Gastrocnemius medialis (tissue), 4 donors: Measurements from ENCODE around the gene BDKRB2.

Experiments
- POLR2A ChIP-seq, 2 donors: fragments of 450-650 bp; IDR thresholded peaks; one replicate each; pipeline ENCODE4 v1.6.1; 2017; ENCODE audit warnings: antibody characterized with exemption in 2 of 2, mild to moderate bottlenecking in 2 of 2, moderate library complexity in 2 of 2
- TF ChIP-seq, protein P1 (sequence below), 5 experiments: fragments of 450-650 bp in 3 of 5; fragments of 200-600 bp in 2 of 5; sonication (generic) in 2 of 5; IDR thresholded peaks in 4 of 5; conservative IDR thresholded peaks in 1 of 5; 1 replicate in 4 of 5; 2 replicates in 1 of 5; pipeline ENCODE4 v1.5.1; 2016 to 2019; ENCODE audit warnings: antibody characterized with exemption in 5 of 5, mild to moderate bottlenecking in 3 of 5, moderate library complexity in 3 of 5

DNA sequence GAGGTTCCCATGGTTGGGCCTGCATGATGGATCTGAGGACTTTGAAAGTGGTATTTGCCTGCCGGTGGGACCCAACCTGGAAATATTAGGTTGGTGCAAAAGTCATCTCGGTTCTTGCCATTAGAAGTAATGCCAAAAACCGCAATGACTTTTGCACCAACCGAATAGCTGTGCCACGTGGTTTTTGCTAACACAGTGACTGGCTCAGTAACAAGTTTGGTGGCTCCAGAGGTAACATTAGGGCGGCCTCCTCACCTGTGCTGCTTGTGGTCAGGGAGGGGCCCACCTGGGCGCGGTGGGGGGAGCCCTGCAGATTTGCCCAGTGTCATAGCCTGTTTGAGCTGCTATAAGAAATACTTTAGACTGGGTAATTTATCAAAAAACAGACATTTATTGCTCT, 1.8 kb downstream of the BDKRB2 start:
- TF ChIP-seq, protein P1, sequence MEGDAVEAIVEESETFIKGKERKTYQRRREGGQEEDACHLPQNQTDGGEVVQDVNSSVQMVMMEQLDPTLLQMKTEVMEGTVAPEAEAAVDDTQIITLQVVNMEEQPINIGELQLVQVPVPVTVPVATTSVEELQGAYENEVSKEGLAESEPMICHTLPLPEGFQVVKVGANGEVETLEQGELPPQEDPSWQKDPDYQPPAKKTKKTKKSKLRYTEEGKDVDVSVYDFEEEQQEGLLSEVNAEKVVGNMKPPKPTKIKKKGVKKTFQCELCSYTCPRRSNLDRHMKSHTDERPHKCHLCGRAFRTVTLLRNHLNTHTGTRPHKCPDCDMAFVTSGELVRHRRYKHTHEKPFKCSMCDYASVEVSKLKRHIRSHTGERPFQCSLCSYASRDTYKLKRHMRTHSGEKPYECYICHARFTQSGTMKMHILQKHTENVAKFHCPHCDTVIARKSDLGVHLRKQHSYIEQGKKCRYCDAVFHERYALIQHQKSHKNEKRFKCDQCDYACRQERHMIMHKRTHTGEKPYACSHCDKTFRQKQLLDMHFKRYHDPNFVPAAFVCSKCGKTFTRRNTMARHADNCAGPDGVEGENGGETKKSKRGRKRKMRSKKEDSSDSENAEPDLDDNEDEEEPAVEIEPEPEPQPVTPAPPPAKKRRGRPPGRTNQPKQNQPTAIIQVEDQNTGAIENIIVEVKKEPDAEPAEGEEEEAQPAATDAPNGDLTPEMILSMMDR (IDR thresholded peaks at IDR 0.05 in 4 of 5, conservative IDR thresholded peaks at IDR 0.05 in 1 of 5), result no peak
- TF ChIP-seq POLR2A (IDR thresholded peaks at IDR 0.05), result no peak
